ENCODE data around the gene TFRC.

DNA sequence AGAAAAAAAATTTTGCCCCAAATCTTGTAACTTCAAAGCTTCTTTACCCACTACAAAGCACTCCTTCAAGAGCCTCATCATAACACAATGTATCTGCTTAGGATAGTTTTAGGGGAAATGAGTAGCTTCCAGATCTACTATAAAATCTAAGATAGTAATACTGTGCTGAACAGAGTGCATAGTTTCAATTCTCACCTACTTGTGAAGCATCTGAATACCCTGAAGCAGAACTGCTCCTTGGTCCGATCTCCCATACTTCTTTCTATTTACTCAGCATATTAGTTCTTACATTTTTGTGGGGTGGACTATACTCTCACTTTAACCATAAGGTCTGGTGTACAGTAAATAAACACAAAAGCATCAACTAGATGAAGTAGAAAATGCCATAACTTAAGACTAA is 9.6 kb downstream of the TFRC start:
- TF ChIP-seq, protein P1, sequence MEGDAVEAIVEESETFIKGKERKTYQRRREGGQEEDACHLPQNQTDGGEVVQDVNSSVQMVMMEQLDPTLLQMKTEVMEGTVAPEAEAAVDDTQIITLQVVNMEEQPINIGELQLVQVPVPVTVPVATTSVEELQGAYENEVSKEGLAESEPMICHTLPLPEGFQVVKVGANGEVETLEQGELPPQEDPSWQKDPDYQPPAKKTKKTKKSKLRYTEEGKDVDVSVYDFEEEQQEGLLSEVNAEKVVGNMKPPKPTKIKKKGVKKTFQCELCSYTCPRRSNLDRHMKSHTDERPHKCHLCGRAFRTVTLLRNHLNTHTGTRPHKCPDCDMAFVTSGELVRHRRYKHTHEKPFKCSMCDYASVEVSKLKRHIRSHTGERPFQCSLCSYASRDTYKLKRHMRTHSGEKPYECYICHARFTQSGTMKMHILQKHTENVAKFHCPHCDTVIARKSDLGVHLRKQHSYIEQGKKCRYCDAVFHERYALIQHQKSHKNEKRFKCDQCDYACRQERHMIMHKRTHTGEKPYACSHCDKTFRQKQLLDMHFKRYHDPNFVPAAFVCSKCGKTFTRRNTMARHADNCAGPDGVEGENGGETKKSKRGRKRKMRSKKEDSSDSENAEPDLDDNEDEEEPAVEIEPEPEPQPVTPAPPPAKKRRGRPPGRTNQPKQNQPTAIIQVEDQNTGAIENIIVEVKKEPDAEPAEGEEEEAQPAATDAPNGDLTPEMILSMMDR (IDR thresholded peaks at IDR 0.05) = no peak
- TF ChIP-seq JUN (CRISPR knock-in tag; IDR thresholded peaks at IDR 0.05) (no peak), EMX1 (CRISPR knock-in tag; IDR thresholded peaks at IDR 0.05) (no peak), SMAD3 (CRISPR knock-in tag; IDR thresholded peaks at IDR 0.05; ENCODE audit: borderline replicate concordance) (no peak), ATF1 (CRISPR knock-in tag; IDR thresholded peaks at IDR 0.05) (no peak), ZNF121 (CRISPR knock-in tag; IDR thresholded peaks at IDR 0.05) (no peak)
- TF ChIP-seq, protein P2, sequence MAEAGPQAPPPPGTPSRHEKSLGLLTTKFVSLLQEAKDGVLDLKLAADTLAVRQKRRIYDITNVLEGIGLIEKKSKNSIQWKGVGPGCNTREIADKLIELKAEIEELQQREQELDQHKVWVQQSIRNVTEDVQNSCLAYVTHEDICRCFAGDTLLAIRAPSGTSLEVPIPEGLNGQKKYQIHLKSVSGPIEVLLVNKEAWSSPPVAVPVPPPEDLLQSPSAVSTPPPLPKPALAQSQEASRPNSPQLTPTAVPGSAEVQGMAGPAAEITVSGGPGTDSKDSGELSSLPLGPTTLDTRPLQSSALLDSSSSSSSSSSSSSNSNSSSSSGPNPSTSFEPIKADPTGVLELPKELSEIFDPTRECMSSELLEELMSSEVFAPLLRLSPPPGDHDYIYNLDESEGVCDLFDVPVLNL (CRISPR knock-in tag; IDR thresholded peaks at IDR 0.05; ENCODE audit: borderline replicate concordance, low read depth) = no peak
- TF ChIP-seq, protein P3, sequence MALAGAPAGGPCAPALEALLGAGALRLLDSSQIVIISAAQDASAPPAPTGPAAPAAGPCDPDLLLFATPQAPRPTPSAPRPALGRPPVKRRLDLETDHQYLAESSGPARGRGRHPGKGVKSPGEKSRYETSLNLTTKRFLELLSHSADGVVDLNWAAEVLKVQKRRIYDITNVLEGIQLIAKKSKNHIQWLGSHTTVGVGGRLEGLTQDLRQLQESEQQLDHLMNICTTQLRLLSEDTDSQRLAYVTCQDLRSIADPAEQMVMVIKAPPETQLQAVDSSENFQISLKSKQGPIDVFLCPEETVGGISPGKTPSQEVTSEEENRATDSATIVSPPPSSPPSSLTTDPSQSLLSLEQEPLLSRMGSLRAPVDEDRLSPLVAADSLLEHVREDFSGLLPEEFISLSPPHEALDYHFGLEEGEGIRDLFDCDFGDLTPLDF (CRISPR knock-in tag; IDR thresholded peaks at IDR 0.05) = no peak
- TF ChIP-seq, protein P4, sequence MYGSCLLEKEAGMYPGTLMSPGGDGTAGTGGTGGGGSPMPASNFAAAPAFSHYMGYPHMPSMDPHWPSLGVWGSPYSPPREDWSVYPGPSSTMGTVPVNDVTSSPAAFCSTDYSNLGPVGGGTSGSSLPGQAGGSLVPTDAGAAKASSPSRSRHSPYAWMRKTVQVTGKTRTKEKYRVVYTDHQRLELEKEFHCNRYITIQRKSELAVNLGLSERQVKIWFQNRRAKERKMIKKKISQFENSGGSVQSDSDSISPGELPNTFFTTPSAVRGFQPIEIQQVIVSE (CRISPR knock-in tag; IDR thresholded peaks at IDR 0.05; ENCODE audit: borderline replicate concordance) = no peak
- TF ChIP-seq, protein P5, sequence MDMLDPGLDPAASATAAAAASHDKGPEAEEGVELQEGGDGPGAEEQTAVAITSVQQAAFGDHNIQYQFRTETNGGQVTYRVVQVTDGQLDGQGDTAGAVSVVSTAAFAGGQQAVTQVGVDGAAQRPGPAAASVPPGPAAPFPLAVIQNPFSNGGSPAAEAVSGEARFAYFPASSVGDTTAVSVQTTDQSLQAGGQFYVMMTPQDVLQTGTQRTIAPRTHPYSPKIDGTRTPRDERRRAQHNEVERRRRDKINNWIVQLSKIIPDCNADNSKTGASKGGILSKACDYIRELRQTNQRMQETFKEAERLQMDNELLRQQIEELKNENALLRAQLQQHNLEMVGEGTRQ (CRISPR knock-in tag; IDR thresholded peaks at IDR 0.05) = no peak
- TF ChIP-seq, protein P6, sequence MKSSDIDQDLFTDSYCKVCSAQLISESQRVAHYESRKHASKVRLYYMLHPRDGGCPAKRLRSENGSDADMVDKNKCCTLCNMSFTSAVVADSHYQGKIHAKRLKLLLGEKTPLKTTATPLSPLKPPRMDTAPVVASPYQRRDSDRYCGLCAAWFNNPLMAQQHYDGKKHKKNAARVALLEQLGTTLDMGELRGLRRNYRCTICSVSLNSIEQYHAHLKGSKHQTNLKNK (CRISPR knock-in tag; IDR thresholded peaks at IDR 0.05) = no peak
- TF ChIP-seq, protein P7, sequence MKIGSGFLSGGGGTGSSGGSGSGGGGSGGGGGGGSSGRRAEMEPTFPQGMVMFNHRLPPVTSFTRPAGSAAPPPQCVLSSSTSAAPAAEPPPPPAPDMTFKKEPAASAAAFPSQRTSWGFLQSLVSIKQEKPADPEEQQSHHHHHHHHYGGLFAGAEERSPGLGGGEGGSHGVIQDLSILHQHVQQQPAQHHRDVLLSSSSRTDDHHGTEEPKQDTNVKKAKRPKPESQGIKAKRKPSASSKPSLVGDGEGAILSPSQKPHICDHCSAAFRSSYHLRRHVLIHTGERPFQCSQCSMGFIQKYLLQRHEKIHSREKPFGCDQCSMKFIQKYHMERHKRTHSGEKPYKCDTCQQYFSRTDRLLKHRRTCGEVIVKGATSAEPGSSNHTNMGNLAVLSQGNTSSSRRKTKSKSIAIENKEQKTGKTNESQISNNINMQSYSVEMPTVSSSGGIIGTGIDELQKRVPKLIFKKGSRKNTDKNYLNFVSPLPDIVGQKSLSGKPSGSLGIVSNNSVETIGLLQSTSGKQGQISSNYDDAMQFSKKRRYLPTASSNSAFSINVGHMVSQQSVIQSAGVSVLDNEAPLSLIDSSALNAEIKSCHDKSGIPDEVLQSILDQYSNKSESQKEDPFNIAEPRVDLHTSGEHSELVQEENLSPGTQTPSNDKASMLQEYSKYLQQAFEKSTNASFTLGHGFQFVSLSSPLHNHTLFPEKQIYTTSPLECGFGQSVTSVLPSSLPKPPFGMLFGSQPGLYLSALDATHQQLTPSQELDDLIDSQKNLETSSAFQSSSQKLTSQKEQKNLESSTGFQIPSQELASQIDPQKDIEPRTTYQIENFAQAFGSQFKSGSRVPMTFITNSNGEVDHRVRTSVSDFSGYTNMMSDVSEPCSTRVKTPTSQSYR (CRISPR knock-in tag; IDR thresholded peaks at IDR 0.05) = no peak

Measured in WTC11 (cell line).